ENCODE measurements around the gene ENOX1. TPM values are rescaled to one million over a fixed set of nuclear protein-coding genes. Genes with fewer than 3 reads are reported as not detected.

Gene ENOX1
- total and polyA plus RNA-seq, 2 donors (not counting 3 experiments of a cell fraction or from before 2014, with no cell fraction given) = 0.17 to 0.97 TPM

GRCh38 chr13:43238341-43239083 is 548.3 kb downstream of the ENOX1 start:
- H3K4me1 ChIP-seq (ENCODE audit: control insufficient read depth, extremely low read depth, insufficient read depth, low read length) = no peaks in the 10 kb centered on the region
- no peaks in the 10 kb centered on the region for H3K79me2 ChIP-seq (ENCODE audit: control insufficient read depth, insufficient read depth, low read length)
- no peak overlapping the region for H3K4me3 ChIP-seq (replicated peaks in 1 of 3; ENCODE audit: insufficient read depth in 1 of 3, low read depth in 1 of 3, low read length in 3 of 3)
- H3K9me1 ChIP-seq (replicated peaks; ENCODE audit: control insufficient read depth, extremely low read depth, insufficient read depth, low read length) = no peaks in the 10 kb centered on the region
- FAIRE-seq (no peak), DNase-seq (ENCODE audit: low read depth, low spot score) (no peak)
- no peaks in the 10 kb centered on the region for H4K20me1 ChIP-seq (replicated peaks; ENCODE audit: control insufficient read depth, extremely low read depth, insufficient read depth, low read length)
- POLR2A ChIA-PET = no interaction called here
- H3K9me3 ChIP-seq (replicated peaks; ENCODE audit: control insufficient read depth, insufficient read depth, low read length) = no peaks in the 10 kb centered on the region
- TF ChIP-seq MAX (IDR thresholded peaks at IDR 0.05; ENCODE audit: insufficient read depth, insufficient read length) = no peak
- no peak for TF ChIP-seq FOS (IDR thresholded peaks at IDR 0.05; ENCODE audit: borderline replicate concordance, insufficient read depth, low read length)
- TF ChIP-seq GATA2 (IDR thresholded peaks at IDR 0.05; ENCODE audit: insufficient read depth, insufficient read length, low read depth, low read length) = no peak
- TF ChIP-seq EZH2 (IDR thresholded peaks at IDR 0.05; ENCODE audit: borderline replicate concordance, low read depth, low read length, severe bottlenecking) = no peak
- TF ChIP-seq, protein P1, sequence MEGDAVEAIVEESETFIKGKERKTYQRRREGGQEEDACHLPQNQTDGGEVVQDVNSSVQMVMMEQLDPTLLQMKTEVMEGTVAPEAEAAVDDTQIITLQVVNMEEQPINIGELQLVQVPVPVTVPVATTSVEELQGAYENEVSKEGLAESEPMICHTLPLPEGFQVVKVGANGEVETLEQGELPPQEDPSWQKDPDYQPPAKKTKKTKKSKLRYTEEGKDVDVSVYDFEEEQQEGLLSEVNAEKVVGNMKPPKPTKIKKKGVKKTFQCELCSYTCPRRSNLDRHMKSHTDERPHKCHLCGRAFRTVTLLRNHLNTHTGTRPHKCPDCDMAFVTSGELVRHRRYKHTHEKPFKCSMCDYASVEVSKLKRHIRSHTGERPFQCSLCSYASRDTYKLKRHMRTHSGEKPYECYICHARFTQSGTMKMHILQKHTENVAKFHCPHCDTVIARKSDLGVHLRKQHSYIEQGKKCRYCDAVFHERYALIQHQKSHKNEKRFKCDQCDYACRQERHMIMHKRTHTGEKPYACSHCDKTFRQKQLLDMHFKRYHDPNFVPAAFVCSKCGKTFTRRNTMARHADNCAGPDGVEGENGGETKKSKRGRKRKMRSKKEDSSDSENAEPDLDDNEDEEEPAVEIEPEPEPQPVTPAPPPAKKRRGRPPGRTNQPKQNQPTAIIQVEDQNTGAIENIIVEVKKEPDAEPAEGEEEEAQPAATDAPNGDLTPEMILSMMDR (IDR thresholded peaks at IDR 0.05; ENCODE audit: extremely low read depth in 1 of 2, insufficient read depth in 1 of 2, low read depth in 1 of 2, low read length in 2 of 2) = no peak
- TF ChIP-seq JUN (IDR thresholded peaks at IDR 0.05; ENCODE audit: borderline replicate concordance, insufficient read depth, insufficient read length, low read depth) = no peak
- no peak for TF ChIP-seq POLR2A (IDR thresholded peaks at IDR 0.05; ENCODE audit: low read depth, low read length)
- TF ChIP-seq POLR2AphosphoS5 (IDR thresholded peaks at IDR 0.05; ENCODE audit: insufficient read depth, low read depth, low read length) = no peak
- TF ChIP-seq MYC (IDR thresholded peaks at IDR 0.05; ENCODE audit: low read depth, low read length) = no peak
- H2AFZ ChIP-seq (ENCODE audit: low read depth, low read length) = no peak overlapping the region
- H3K36me3 ChIP-seq (ENCODE audit: control insufficient read depth in 2 of 2, extremely low read depth in 1 of 2, insufficient read depth in 2 of 2, low read length in 2 of 2) = no peaks in the 10 kb centered on the region
- CTCF ChIA-PET = no interaction called here
- H3K4me2 ChIP-seq (ENCODE audit: insufficient read depth, low read length) = no peak overlapping the region
- H3K27ac ChIP-seq (ENCODE audit: insufficient read depth, low read depth, low read length) = no peak overlapping the region
- dilution Hi-C loops (cut with MboI; ENCODE audit: extremely low pct_ligation_motif_present, low sequenced_read_pairs) = no loop called here
- H3K9ac ChIP-seq (replicated peaks; ENCODE audit: extremely low read depth, insufficient read depth, low read length) = no peak overlapping the region
- intact Hi-C loops (cut with micrococcal nuclease) = no loop called here
- H3K27me3 ChIP-seq (ENCODE audit: control insufficient read depth in 2 of 2, insufficient read depth in 2 of 2, low read length in 2 of 2) = no peaks in the 10 kb centered on the region
- BruUV-seq (replicated peaks) = no TSS peak
